Measurements from ENCODE around the gene CAMK2B.

DNA sequence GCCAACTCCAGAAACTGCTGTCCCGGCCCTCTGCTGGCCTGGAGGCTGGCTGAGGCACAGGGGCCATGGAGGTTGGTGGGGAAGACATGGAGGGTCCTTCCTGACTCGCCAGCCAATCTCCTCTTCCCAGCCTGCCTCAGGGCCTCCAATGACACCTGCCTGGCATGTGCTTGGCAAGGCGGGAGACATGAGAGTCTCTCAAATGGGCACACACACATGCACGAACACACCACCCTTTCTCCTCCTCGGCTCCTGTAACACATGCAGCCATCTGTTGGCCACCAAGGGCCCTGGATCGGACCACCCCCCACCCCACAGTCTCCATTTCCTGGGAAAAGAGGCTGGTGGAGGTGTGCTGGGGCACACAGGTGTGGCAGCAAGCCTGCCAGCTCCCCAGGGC, 68.2 kb downstream of the CAMK2B start:
- no peak for TF ChIP-seq EZH2phosphoT487 (IDR thresholded peaks at IDR 0.05)
- TF ChIP-seq, protein P1, sequence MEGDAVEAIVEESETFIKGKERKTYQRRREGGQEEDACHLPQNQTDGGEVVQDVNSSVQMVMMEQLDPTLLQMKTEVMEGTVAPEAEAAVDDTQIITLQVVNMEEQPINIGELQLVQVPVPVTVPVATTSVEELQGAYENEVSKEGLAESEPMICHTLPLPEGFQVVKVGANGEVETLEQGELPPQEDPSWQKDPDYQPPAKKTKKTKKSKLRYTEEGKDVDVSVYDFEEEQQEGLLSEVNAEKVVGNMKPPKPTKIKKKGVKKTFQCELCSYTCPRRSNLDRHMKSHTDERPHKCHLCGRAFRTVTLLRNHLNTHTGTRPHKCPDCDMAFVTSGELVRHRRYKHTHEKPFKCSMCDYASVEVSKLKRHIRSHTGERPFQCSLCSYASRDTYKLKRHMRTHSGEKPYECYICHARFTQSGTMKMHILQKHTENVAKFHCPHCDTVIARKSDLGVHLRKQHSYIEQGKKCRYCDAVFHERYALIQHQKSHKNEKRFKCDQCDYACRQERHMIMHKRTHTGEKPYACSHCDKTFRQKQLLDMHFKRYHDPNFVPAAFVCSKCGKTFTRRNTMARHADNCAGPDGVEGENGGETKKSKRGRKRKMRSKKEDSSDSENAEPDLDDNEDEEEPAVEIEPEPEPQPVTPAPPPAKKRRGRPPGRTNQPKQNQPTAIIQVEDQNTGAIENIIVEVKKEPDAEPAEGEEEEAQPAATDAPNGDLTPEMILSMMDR (IDR thresholded peaks at IDR 0.05): no peak
